Measurements from ENCODE around the gene EXOC3L2. TPM values are rescaled to one million over a fixed set of nuclear protein-coding genes. Genes with fewer than 3 reads are reported as not detected.
A peak's percentile ranks its signal among the peaks of the same experiment; 100 is the strongest.

Gene EXOC3L2
- total and polyA plus RNA-seq, 10 of the 15 experiments (the other 5 are each of a cell fraction or from before 2014, with no cell fraction given), result not detected

- TF ChIP-seq USF2 (IDR thresholded peaks at IDR 0.05; ENCODE audit: borderline replicate concordance, low read depth, low read length) (no peak), RFX5 (IDR thresholded peaks at IDR 0.05; ENCODE audit: low read depth, low read length) (no peak), TCF7 (IDR thresholded peaks at IDR 0.05; ENCODE audit: borderline replicate concordance) (no peak), ESRRA (IDR thresholded peaks at IDR 0.05; ENCODE audit: low read length) (no peak), BCLAF1 (IDR thresholded peaks at IDR 0.05) (no peak), SMAD5 (IDR thresholded peaks at IDR 0.05; ENCODE audit: low read depth) (no peak), YY1 (IDR thresholded peaks at IDR 0.05; ENCODE audit: low read depth, low read length) (peak; percentile 88), JUND (IDR thresholded peaks at IDR 0.05; ENCODE audit: low read depth, low read length) (no peak), SPI1 (IDR thresholded peaks at IDR 0.05; ENCODE audit: borderline replicate concordance, insufficient read depth, low read depth, low read length) (no peak), MYC (IDR thresholded peaks at IDR 0.05; ENCODE audit: insufficient read depth, insufficient read length, insufficient replicate concordance, low read length, severe bottlenecking) (no peak), MLLT1 (IDR thresholded peaks at IDR 0.05) (0 out of 2 replicates have a peak, but pooled peaks have one; percentile 10), IKZF1 (conservative IDR thresholded peaks at IDR 0.05) (no peak; the same call in 1 of the 2 replicates), NFIC (IDR thresholded peaks at IDR 0.05; ENCODE audit: low read depth, low read length) (no peak), CBX3 (IDR thresholded peaks at IDR 0.05; ENCODE audit: borderline replicate concordance, low read depth) (no peak), TARDBP (IDR thresholded peaks at IDR 0.05; ENCODE audit: borderline replicate concordance) (no peak; the same call in 1 of the 2 replicates), POLR2A (IDR thresholded peaks at IDR 0.05; ENCODE audit: low read depth, low read length) (peak; percentile 79), RAD51 (IDR thresholded peaks at IDR 0.05) (no peak), GATAD2B (conservative IDR thresholded peaks at IDR 0.05; ENCODE audit: low read depth) (0 out of 2 replicates have a peak, but pooled peaks have one; percentile 26), FOS (IDR thresholded peaks at IDR 0.05; ENCODE audit: borderline replicate concordance, extremely low read depth, insufficient read length) (no peak)
- TF ChIP-seq, protein P1, sequence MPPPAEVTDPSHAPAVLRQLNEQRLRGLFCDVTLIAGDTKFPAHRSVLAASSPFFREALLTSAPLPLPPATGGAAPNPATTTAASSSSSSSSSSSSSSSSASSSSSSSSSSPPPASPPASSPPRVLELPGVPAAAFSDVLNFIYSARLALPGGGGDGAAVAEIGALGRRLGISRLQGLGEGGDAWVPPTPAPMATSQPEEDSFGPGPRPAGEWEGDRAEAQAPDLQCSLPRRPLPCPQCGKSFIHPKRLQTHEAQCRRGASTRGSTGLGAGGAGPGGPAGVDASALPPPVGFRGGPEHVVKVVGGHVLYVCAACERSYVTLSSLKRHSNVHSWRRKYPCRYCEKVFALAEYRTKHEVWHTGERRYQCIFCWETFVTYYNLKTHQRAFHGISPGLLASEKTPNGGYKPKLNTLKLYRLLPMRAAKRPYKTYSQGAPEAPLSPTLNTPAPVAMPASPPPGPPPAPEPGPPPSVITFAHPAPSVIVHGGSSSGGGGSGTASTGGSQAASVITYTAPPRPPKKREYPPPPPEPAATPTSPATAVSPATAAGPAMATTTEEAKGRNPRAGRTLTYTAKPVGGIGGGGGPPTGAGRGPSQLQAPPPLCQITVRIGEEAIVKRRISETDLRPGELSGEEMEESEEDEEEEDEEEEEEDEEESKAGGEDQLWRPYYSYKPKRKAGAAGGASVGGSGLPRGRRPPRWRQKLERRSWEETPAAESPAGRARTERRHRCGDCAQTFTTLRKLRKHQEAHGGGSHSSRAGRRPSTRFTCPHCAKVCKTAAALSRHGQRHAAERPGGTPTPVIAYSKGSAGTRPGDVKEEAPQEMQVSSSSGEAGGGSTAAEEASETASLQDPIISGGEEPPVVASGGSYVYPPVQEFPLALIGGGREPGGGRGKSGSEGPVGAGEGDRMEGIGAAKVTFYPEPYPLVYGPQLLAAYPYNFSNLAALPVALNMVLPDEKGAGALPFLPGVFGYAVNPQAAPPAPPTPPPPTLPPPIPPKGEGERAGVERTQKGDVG (CRISPR knock-in tag; IDR thresholded peaks at IDR 0.05), result no peak
- TF ChIP-seq, protein P2, sequence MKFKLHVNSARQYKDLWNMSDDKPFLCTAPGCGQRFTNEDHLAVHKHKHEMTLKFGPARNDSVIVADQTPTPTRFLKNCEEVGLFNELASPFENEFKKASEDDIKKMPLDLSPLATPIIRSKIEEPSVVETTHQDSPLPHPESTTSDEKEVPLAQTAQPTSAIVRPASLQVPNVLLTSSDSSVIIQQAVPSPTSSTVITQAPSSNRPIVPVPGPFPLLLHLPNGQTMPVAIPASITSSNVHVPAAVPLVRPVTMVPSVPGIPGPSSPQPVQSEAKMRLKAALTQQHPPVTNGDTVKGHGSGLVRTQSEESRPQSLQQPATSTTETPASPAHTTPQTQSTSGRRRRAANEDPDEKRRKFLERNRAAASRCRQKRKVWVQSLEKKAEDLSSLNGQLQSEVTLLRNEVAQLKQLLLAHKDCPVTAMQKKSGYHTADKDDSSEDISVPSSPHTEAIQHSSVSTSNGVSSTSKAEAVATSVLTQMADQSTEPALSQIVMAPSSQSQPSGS (IDR thresholded peaks at IDR 0.05; ENCODE audit: low read length), result no peak
These were observed 67.4 kb downstream of the EXOC3L2 start, which contains the start of gene TRAPPC6A (continued) for GRCh38 chr19:45177817-45178261.

Data from GM12878 (cell line).